Heart right ventricle (tissue), 16 donors: Measurements from ENCODE around the gene CLEC2D. TPM values are rescaled to one million over a fixed set of nuclear protein-coding genes. Genes with fewer than 3 reads are reported as not detected.
A peak's percentile ranks its signal among the peaks of the same experiment; 100 is the strongest.

Experiments used
- ATAC-seq, 8 donors: fragments of 200-7000 bp; cut with Tn5 transposase; one replicate each; pipeline ENCODE4 v1.9.1; 2020; ENCODE audit warnings: mild to moderate bottlenecking in 8 of 8, moderate library complexity in 8 of 8, moderate number of reproducible peaks in 1 of 8
- DNase-seq, 2 donors: peaks; one replicate each; pipeline ENCODE4 v3.0.0-alpha.2; 2020
- H3K27ac ChIP-seq, 10 donors: fragments of 200-600 bp; sonication (generic) in 2 of 10; one replicate each; pipeline versions ENCODE4 v1.5.0 to v1.8.0; 2020 to 2022; ENCODE audit warnings: mild to moderate bottlenecking in 3 of 10
- H3K27me3 ChIP-seq, 7 donors: fragments of 200-600 bp; one replicate each; pipeline ENCODE4 v1.8.0; 2021 to 2022; ENCODE audit warnings: mild to moderate bottlenecking in 2 of 7
- H3K36me3 ChIP-seq, 9 donors: fragments of 200-600 bp; sonication (generic) in 1 of 9; one replicate each; pipeline versions ENCODE4 v1.5.0 to v1.8.0; 2020 to 2022; ENCODE audit warnings: mild to moderate bottlenecking in 2 of 9
- H3K4me1 ChIP-seq, 9 donors: fragments of 200-600 bp; sonication (generic) in 1 of 9; one replicate each; pipeline versions ENCODE4 v1.5.0 to v1.8.0; 2020 to 2022; ENCODE audit warnings: mild to moderate bottlenecking in 4 of 9
- H3K4me3 ChIP-seq, 10 donors: fragments of 200-600 bp; sonication (generic) in 2 of 10; one replicate each; pipeline versions ENCODE4 v1.5.0 to v1.8.0; 2020 to 2022; ENCODE audit warnings: mild to moderate bottlenecking in 7 of 10, moderate library complexity in 2 of 10
- H3K9me3 ChIP-seq, 11 donors: fragments of 200-600 bp in 10 of 11; sonication (generic) in 2 of 11; one replicate each; pipeline versions ENCODE4 v1.5.0 to v1.8.0; 2013 to 2022; ENCODE audit warnings: mild to moderate bottlenecking in 2 of 11, control low read depth in 1 of 11, moderate library complexity in 1 of 11
- CTCF ChIP-seq, 9 donors: fragments of 200-600 bp; sonication (generic) in 2 of 9; IDR thresholded peaks; one replicate each; pipeline versions ENCODE4 v1.5.0 to v1.8.0; 2021 to 2022; ENCODE audit warnings: antibody characterized with exemption in 9 of 9, mild to moderate bottlenecking in 5 of 9, moderate library complexity in 1 of 9
- WGBS, 2 donors: extraction: QIAGEN DNeasy Blood & Tissue Kit; methylation state at CpG; one replicate each; pipeline ENCODE4 v1.1.7; 2013; ENCODE audit warnings: inconsistent platforms in 1 of 2; 5-methylcytosine and 5-hydroxymethylcytosine counted together
- intact Hi-C, 10 donors: fragments of 100-400 bp; cut with DNase I; formaldehyde crosslinking; loops; one replicate each; pipeline versions ENCODE4 v1.11.1 to v1.14.2; 2022
- polyA plus RNA-seq, 2 donors: library from polyadenylated mRNA; stranded (reverse); fragments of 200-250 nt; gene quantifications; one replicate each; pipeline ENCODE4 v1.2.3, GENCODE V29; 2013
- total RNA-seq, 10 donors: library from RNA; stranded (reverse); fragmentation: NEBNext Ultra II Directional in 3 of 10; extraction: Animal tissue kit (Norgen Biotek cat#: 25700) in 3 of 10; gene quantifications; one replicate each; pipeline versions ENCODE4 v1.2.1 to v1.2.4, GENCODE V29; 2021 to 2023
- donor health status: Arrhythmogenic right ventricular cardiomyopathy.
- donor health status: ischemic (EF 13 %, LVEDD 7.1; RV severe dilation, severe dysfunction).
- donor health status: healthy with polysubstance abuse.
- donor health status: DM: no; HTN: yes; CAD: no.
- donor health status: DM: no; HTN: no; CAD: no.
- donor health status: ischemic (EF 25% LVEDD 6.9; RV normal size, moderate dysfunction).
- donor health status: ischemic (EF 25% LVEDD 5.7; RV mildly dilated, moderate dysfunction).
- donor health status: healthy.
- donor health status: DM: yes; HTN: yes; CAD: no.
- donor health status: Ischemic cardiomyopathy.
- donor health status: ischemic (EF 35%, LVEDD 5.7; RV mildly dilated, moderate dysfunction).
- donor health status: nonischemic (EF 11% LVEDD 7.7; RV severe dilation, severe dysfunction).
- donor health status: DM: yes; HTN: yes; CAD: no.
- donor health status: PGD.
- donor health status: ischemic (EF 29% LVEDD 5.4; RV normal size, mild dysfunction).
- donor health status: nonischemic (EF 23%, LVEDD 6.1; RV moderate dilation, normal function).

Gene CLEC2D
- total and polyA plus RNA-seq, 12 donors: 1.2 to 15.6 (median 3.2) TPM

- no peaks in the 10 kb centered on the region for H3K36me3 ChIP-seq
- DNase-seq (no peak), ATAC-seq (no peak)
- WGBS, 2 donors: 95 to 97% methylated on average over 13 of the region's 13 CpGs
- H3K27ac ChIP-seq: no peak overlapping the region
- H3K9me3 ChIP-seq: peaks cover 0 to 4% (median 0%) of the 10 kb centered on the region in 11 donors
- TF ChIP-seq CTCF (IDR thresholded peaks at IDR 0.05): no peak
- H3K27me3 ChIP-seq: no peaks in the 10 kb centered on the region
- intact Hi-C loops: loop anchor here in 1 of 10 donors (5.0 kb wide), 1 partner anchor 75 kb away; no protein-coding TSS in a partner anchor
- peaks cover 0 to 26% (median 0%) of the 10 kb centered on the region in 9 donors for H3K4me1 ChIP-seq
- H3K4me3 ChIP-seq: no peak overlapping the region
Measured at GRCh38 chr12:9632766-9633165, 36.7 kb upstream of the CLEC2D start.

GRCh38 chr12:9634177-9634803 is 35.2 kb upstream of the CLEC2D start:
- no peaks in the 10 kb centered on the region for H3K9me3 ChIP-seq
- H3K27ac ChIP-seq: no peak overlapping the region
- H3K27me3 ChIP-seq: no peaks in the 10 kb centered on the region
- TF ChIP-seq CTCF (IDR thresholded peaks at IDR 0.05): peak; percentile 44 to 82 (median 78)
- no peak overlapping the region for H3K4me3 ChIP-seq
- ATAC-seq: peak in 3 of 8 donors; percentile 39 to 62 (median 59)
- H3K4me1 ChIP-seq: peaks cover 0 to 35% (median 0%) of the 10 kb centered on the region in 9 donors
- no peaks in the 10 kb centered on the region for H3K36me3 ChIP-seq
- DNase-seq: peak in 1 of 2 donors; percentile 64
- intact Hi-C loops: loop anchor here in 6 of 10 donors (1.0 to 5.0 kb wide), 3 partner anchors 73 to 75 kb away; no protein-coding TSS in a partner anchor
- WGBS, 2 donors: 30 to 40% methylated on average over 2 of the region's 2 CpGs

GRCh38 chr12:9634969-9635754 is 34.4 kb upstream of the CLEC2D start:
- H3K9me3 ChIP-seq: no peaks in the 10 kb centered on the region
- H3K27me3 ChIP-seq: no peaks in the 10 kb centered on the region
- H3K4me1 ChIP-seq: peaks cover 0 to 35% (median 0%) of the 10 kb centered on the region in 9 donors
- H3K36me3 ChIP-seq: no peaks in the 10 kb centered on the region
- DNase-seq (no peak), ATAC-seq (no peak)
- H3K27ac ChIP-seq: no peak overlapping the region
- WGBS, 2 donors: 75 to 86% methylated on average over 2 of the region's 2 CpGs
- TF ChIP-seq CTCF (IDR thresholded peaks at IDR 0.05): no peak
- intact Hi-C loops: loop anchor here in 9 of 10 donors (1.0 to 5.0 kb wide), 3 partner anchors 72 to 74 kb away; no protein-coding TSS in a partner anchor
- H3K4me3 ChIP-seq: no peak overlapping the region

- no peak for TF ChIP-seq CTCF (IDR thresholded peaks at IDR 0.05)
- H3K4me1 ChIP-seq: peaks cover 0 to 35% (median 0%) of the 10 kb centered on the region in 9 donors
- H3K9me3 ChIP-seq: no peaks in the 10 kb centered on the region
- no peak for ATAC-seq
- DNase-seq: no peak
- peak overlapping the region in 1 of 10 donors; percentile 28 for H3K27ac ChIP-seq
- H3K36me3 ChIP-seq: no peaks in the 10 kb centered on the region
- H3K4me3 ChIP-seq: no peak overlapping the region
- 79 to 88% methylated on average over 4 of the region's 4 CpGs for WGBS, 2 donors
- intact Hi-C loops: loop anchor here in 4 of 10 donors (2.0 to 5.0 kb wide), 2 partner anchors 71 to 73 kb away; no protein-coding TSS in a partner anchor
- no peaks in the 10 kb centered on the region for H3K27me3 ChIP-seq
Measured at GRCh38 chr12:9636150-9636850, 33.2 kb upstream of the CLEC2D start.
